Right lobe of liver (tissue), 4 donors: ENCODE measurements around the gene ZNF362.

Source experiments
- CTCF ChIP-seq, 4 donors: fragments of 200-600 bp in 3 of 4; fragments of 450-650 bp in 1 of 4; IDR thresholded peaks; one replicate each; pipeline versions ENCODE4 v1.5.1 to v1.8.0; 2016 to 2022; ENCODE audit warnings: antibody characterized with exemption in 4 of 4, mild to moderate bottlenecking in 2 of 4
- POLR2A ChIP-seq: fragments of 450-650 bp; IDR thresholded peaks from one replicate; pipeline ENCODE4 v1.6.1; 2017; ENCODE audit warnings: antibody characterized with exemption, mild to moderate bottlenecking
- donor health status: DM: no; HTN: no; CAD: no.
- donor health status: DM: no; HTN: no; CAD: no.
- donor health status: DM: no; HTN: yes; CAD: no.

- TF ChIP-seq CTCF (IDR thresholded peaks at IDR 0.05) (no peak), POLR2A (no peak)
These were observed 20.8 kb upstream of the ZNF362 start for GRCh38 chr1:33235521-33235920.
